Parathyroid adenoma (tissue), 2 donors: ENCODE measurements around the gene LMNA.
A peak's percentile ranks its signal among the peaks of the same experiment; 100 is the strongest.

Experiments used
- H2AFZ ChIP-seq: fragments of 300-600 bp; sonication (generic); one replicate; pipeline ENCODE4 v1.7.0; 2017; ENCODE audit warnings: antibody characterized with exemption, mild to moderate bottlenecking
- H3K27ac ChIP-seq: fragments of 300-600 bp; sonication (generic); one replicate; pipeline ENCODE4 v1.7.0; 2017
- H3K27me3 ChIP-seq: fragments of 300-600 bp; sonication (generic); one replicate; pipeline ENCODE4 v1.7.0; 2017; ENCODE audit warnings: low read length; ENCODE audit not compliant: control insufficient read depth, insufficient read depth
- H3K36me3 ChIP-seq: fragments of 300-600 bp; sonication (generic); one replicate; pipeline ENCODE4 v1.7.0; 2017; ENCODE audit warnings: low read length; ENCODE audit not compliant: control insufficient read depth, insufficient read depth
- H3K4me1 ChIP-seq: fragments of 300-600 bp; sonication (generic); one replicate; pipeline ENCODE4 v1.7.0; 2017; ENCODE audit warnings: control low read depth
- H3K4me2 ChIP-seq: fragments of 300-600 bp; sonication (generic); one replicate; pipeline ENCODE4 v1.7.0; 2017; ENCODE audit warnings: low read length
- H3K4me3 ChIP-seq: fragments of 300-600 bp; sonication (generic); one replicate; pipeline ENCODE4 v1.7.0; 2017; ENCODE audit warnings: low read depth, low read length
- H3K79me2 ChIP-seq: fragments of 300-600 bp; sonication (generic); one replicate; pipeline ENCODE4 v1.7.0; 2017; ENCODE audit warnings: control low read depth
- H3K9ac ChIP-seq: fragments of 300-600 bp; sonication (generic); one replicate; pipeline ENCODE4 v1.7.0; 2017; ENCODE audit warnings: mild to moderate bottlenecking
- H3K9me3 ChIP-seq: fragments of 300-600 bp; sonication (generic); one replicate; pipeline ENCODE4 v1.7.0; 2017; ENCODE audit warnings: low read length; ENCODE audit not compliant: control insufficient read depth
- CTCF ChIP-seq: fragments of 300-600 bp; sonication (generic); IDR thresholded peaks from one replicate; pipeline ENCODE4 v1.7.0; 2017; ENCODE audit warnings: antibody characterized with exemption, mild to moderate bottlenecking
- donor health status: primary hyperparathyroidism.

The LMNA gene

GRCh38 chr1:156086256-156086662 is 28.3 kb upstream of the LMNA start:
- no peak overlapping the region for H3K4me2 ChIP-seq
- no peaks in the 10 kb centered on the region for H3K9me3 ChIP-seq
- H3K4me3 ChIP-seq: no peak overlapping the region
- H3K27ac ChIP-seq: no peak overlapping the region
- TF ChIP-seq CTCF: no peak
- H3K9ac ChIP-seq: no peak overlapping the region
- H3K79me2 ChIP-seq: no peaks in the 10 kb centered on the region
- no peaks in the 10 kb centered on the region for H3K4me1 ChIP-seq
- no peak overlapping the region for H2AFZ ChIP-seq
- H3K27me3 ChIP-seq: no peaks in the 10 kb centered on the region
- H3K36me3 ChIP-seq: no peaks in the 10 kb centered on the region

GRCh38 chr1:156089704-156090103 is 24.8 kb upstream of the LMNA start:
- no peaks in the 10 kb centered on the region for H3K79me2 ChIP-seq
- H3K27me3 ChIP-seq: no peaks in the 10 kb centered on the region
- no peaks in the 10 kb centered on the region for H3K36me3 ChIP-seq
- H3K4me2 ChIP-seq: no peak overlapping the region
- TF ChIP-seq CTCF: no peak
- H3K9ac ChIP-seq: no peak overlapping the region
- H3K4me1 ChIP-seq: no peaks in the 10 kb centered on the region
- H2AFZ ChIP-seq: no peak overlapping the region
- H3K9me3 ChIP-seq: no peaks in the 10 kb centered on the region
- no peak overlapping the region for H3K4me3 ChIP-seq
- no peak overlapping the region for H3K27ac ChIP-seq

- Histone ChIP-seq H3K27me3 (no peaks in the 10 kb centered on the region), H3K9me3 (no peaks in the 10 kb centered on the region), H3K36me3 (no peaks in the 10 kb centered on the region), H3K9ac (no peak overlapping the region), H3K4me2 (no peak overlapping the region), H2AFZ (no peak overlapping the region), H3K4me3 (no peak overlapping the region), H3K4me1 (no peaks in the 10 kb centered on the region), H3K27ac (no peak overlapping the region), H3K79me2 (no peaks in the 10 kb centered on the region)
- no peak for TF ChIP-seq CTCF
Observed at GRCh38 chr1:156090138-156090839, 24.2 kb upstream of the LMNA start.

- Histone ChIP-seq H3K4me1 (no peaks in the 10 kb centered on the region), H3K4me3 (no peak overlapping the region), H3K27ac (no peak overlapping the region), H2AFZ (peak overlapping the region; percentile 38), H3K9me3 (no peaks in the 10 kb centered on the region), H3K27me3 (no peaks in the 10 kb centered on the region), H3K9ac (no peak overlapping the region), H3K79me2 (no peaks in the 10 kb centered on the region), H3K36me3 (no peaks in the 10 kb centered on the region), H3K4me2 (no peak overlapping the region)
- TF ChIP-seq CTCF: peak; percentile 70
Observed at GRCh38 chr1:156090840-156091188, 23.7 kb upstream of the LMNA start.

GRCh38 chr1:156091610-156092009 is 22.9 kb upstream of the LMNA start:
- Histone ChIP-seq H3K4me3 (no peak overlapping the region), H3K27ac (no peak overlapping the region), H3K27me3 (no peaks in the 10 kb centered on the region), H2AFZ (no peak overlapping the region), H3K9ac (no peak overlapping the region), H3K4me2 (no peak overlapping the region), H3K79me2 (no peaks in the 10 kb centered on the region), H3K4me1 (no peaks in the 10 kb centered on the region), H3K9me3 (no peaks in the 10 kb centered on the region), H3K36me3 (no peaks in the 10 kb centered on the region)
- TF ChIP-seq CTCF: no peak
